Mucosa of descending colon (tissue), 3 donors: Measurements from ENCODE around the gene SPINT2. TPM values are rescaled to one million over a fixed set of nuclear protein-coding genes. Genes with fewer than 3 reads are reported as not detected.
A peak's percentile ranks its signal among the peaks of the same experiment; 100 is the strongest.

Source experiments
- ATAC-seq: fragments of 200-7000 bp; cut with Tn5 transposase; one replicate; pipeline ENCODE4 v1.9.1; 2020; ENCODE audit warnings: mild to moderate bottlenecking, moderate library complexity
- DNase-seq, 3 donors: peaks; one replicate each; pipeline ENCODE4 v3.0.0-alpha.2; 2020
- H3K36me3 ChIP-seq: fragments of 200-600 bp; one replicate; pipeline ENCODE4 v1.8.0; 2021; ENCODE audit warnings: low read depth, mild to moderate bottlenecking
- H3K4me1 ChIP-seq: fragments of 200-600 bp; one replicate; pipeline ENCODE4 v1.8.0; 2021; ENCODE audit warnings: low read depth, mild to moderate bottlenecking
- H3K4me3 ChIP-seq: fragments of 200-600 bp; one replicate; pipeline ENCODE4 v1.8.0; 2021; ENCODE audit warnings: mild to moderate bottlenecking
- H3K9me3 ChIP-seq: fragments of 200-600 bp; one replicate; pipeline ENCODE4 v1.8.0; 2021; ENCODE audit warnings: mild to moderate bottlenecking
- intact Hi-C, 2 donors: fragments of 100-400 bp; cut with DNase I in 1 of 2; cut with micrococcal nuclease in 1 of 2; formaldehyde crosslinking; loops; one replicate each; pipeline versions ENCODE4 v1.11.0 to v1.11.1; 2022; cut with DNase I, micrococcal nuclease
- total RNA-seq, 3 donors: library from RNA; stranded (reverse); fragmentation: NEBNext Ultra II Directional in 2 of 3; extraction: Animal tissue kit (Norgen Biotek cat#: 25700) in 2 of 3; gene quantifications; one replicate each; pipeline versions ENCODE4 v1.2.1 to v1.2.4, GENCODE V29; 2021 to 2023
- TF ChIP-seq, protein P1 (sequence below): fragments of 200-600 bp; IDR thresholded peaks from one replicate; pipeline ENCODE4 v1.8.0; 2022; ENCODE audit warnings: antibody characterized with exemption, mild to moderate bottlenecking
- donor health status: DM: no; HTN: no; CAD: no; lungs with moderate emphysema.
- donor health status: DM: no; HTN: no; CAD: no.
- donor health status: DM: no; HTN: yes; CAD: no.

SPINT2 gene
- total RNA-seq, 3 donors from 2014 or later: 355 to 802 (median 787) TPM

DNA sequence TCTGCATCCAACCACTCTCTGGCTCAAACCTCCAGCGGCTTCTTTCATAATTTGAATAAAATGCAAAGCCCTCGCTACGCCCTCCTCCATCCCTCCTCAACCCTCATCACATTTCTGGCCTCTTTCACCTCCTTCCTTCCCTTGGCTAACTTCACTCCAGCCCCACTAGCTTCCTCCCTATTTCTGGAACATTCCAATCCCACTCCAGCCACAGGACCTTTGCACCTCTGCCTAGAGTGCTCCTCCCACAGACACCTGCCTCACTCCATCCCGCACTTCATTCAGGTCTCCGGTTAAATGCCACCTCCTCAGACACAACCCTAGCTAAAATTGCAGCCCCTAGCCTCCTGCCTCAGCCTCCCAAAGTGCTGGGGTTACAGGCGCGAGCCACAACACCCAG, 32.5 kb upstream of the SPINT2 start:
- ATAC-seq: no peak
- Histone ChIP-seq H3K36me3 (no peaks in the 10 kb centered on the region), H3K4me1 (peaks cover 8% of the 10 kb centered on the region), H3K9me3 (no peaks in the 10 kb centered on the region), H3K4me3 (no peak overlapping the region)
- TF ChIP-seq, protein P1, sequence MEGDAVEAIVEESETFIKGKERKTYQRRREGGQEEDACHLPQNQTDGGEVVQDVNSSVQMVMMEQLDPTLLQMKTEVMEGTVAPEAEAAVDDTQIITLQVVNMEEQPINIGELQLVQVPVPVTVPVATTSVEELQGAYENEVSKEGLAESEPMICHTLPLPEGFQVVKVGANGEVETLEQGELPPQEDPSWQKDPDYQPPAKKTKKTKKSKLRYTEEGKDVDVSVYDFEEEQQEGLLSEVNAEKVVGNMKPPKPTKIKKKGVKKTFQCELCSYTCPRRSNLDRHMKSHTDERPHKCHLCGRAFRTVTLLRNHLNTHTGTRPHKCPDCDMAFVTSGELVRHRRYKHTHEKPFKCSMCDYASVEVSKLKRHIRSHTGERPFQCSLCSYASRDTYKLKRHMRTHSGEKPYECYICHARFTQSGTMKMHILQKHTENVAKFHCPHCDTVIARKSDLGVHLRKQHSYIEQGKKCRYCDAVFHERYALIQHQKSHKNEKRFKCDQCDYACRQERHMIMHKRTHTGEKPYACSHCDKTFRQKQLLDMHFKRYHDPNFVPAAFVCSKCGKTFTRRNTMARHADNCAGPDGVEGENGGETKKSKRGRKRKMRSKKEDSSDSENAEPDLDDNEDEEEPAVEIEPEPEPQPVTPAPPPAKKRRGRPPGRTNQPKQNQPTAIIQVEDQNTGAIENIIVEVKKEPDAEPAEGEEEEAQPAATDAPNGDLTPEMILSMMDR: no peak
- intact Hi-C loops: no loop called here
- DNase-seq: no peak

DNA sequence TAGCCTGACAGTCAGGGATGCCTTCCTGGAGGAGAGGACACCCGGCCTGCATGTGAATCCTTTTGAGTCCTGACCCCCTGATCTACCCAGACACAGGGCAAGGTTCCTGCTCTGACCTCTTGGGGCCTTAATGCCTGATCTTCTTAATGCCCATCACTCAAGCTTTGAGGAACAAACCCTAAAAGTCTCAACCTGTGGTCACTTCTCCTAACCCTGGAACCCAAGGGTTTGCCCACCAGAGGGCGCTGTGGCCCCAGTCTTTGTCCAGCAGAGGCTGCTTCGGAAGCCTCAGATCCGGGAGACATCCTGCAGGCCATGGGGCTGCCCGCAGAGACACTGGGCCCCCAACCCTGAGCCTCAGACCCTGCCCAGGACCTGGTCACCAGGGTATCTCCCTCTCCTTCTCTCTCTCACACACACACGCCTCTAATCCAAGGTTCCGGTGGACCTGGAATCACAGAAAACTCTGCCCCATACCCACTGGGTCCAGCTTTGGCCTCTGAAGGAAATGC, 30.6 kb upstream of the SPINT2 start:
- intact Hi-C loops: no loop called here
- TF ChIP-seq, protein P1: peak; percentile 78
- Histone ChIP-seq H3K4me1 (peaks cover 6% of the 10 kb centered on the region), H3K36me3 (no peaks in the 10 kb centered on the region), H3K4me3 (no peak overlapping the region), H3K9me3 (no peaks in the 10 kb centered on the region)
- ATAC-seq (peak; percentile 89), DNase-seq (peak; percentile 74 to 95 (median 88))

DNA sequence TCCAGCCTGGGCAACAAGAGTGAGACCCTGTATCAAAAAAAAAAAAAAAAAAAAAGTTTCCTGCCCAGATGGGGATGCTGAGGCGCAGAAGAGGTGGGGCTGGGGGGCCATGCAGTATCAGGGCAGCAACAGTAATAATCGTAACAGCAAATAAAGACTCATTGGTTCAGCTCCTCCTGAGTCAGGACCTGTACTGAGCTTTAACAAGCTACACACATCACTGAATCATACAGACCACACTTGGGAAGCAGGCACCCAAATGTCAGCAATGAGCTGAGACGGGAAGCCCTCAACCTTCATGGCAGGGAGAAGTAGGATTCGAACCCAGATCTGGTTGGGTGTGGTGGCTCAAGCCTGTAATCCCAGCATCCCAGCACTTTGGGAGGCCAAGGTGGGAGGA, 29.8 kb upstream of the SPINT2 start:
- TF ChIP-seq, protein P1: no peak
- Histone ChIP-seq H3K36me3 (no peaks in the 10 kb centered on the region), H3K4me1 (no peaks in the 10 kb centered on the region), H3K4me3 (no peak overlapping the region), H3K9me3 (no peaks in the 10 kb centered on the region)
- ATAC-seq (no peak), DNase-seq (no peak)
- intact Hi-C loops: no loop called here

DNA sequence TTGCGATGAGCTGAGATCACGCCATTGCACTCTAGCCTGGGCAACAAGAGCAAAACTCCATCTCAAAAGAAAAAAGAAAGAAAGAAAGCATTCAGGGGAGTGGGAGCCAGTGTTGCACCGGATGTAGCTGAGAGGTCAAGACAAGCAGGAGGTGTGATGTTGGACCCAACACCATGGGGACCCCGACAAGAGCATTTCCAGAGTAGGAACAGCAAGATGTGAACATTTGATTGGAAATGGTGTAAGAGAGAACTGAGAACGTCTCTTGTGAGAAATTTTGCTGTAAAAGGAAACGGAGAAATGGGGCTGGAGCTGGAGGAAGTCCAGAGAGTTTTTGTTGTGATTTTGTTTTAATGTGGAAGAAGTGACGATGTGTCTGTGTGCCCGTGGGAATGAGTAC, 24.6 kb upstream of the SPINT2 start:
- Histone ChIP-seq H3K9me3 (no peaks in the 10 kb centered on the region), H3K36me3 (no peaks in the 10 kb centered on the region), H3K4me3 (no peak overlapping the region), H3K4me1 (peaks cover 11% of the 10 kb centered on the region)
- no peak for DNase-seq
- TF ChIP-seq, protein P1: no peak
- no peak for ATAC-seq
- intact Hi-C loops: loop anchor here in 1 of 2 donors (5.0 kb wide), 1 partner anchor 92 kb away; no protein-coding TSS in a partner anchor

DNA sequence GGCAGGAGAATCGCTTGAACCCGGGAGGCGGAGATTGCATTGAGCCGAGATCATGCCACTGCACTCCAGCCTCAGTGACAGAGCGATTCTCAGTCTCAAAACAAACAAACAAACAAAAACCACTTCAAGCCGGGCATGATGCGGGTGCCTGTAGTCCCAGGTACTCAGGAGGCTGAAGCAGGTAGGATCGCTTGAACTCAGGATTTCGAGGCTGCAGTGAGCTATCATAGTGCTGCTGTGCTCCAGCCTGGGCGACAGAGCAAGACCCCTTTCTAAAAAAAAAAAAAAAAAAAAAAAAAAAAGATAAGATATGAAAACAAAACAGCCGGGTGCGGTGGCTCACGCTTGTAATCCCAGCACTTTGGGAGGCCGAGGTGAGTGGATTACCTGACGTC, 21.1 kb upstream of the SPINT2 start:
- ATAC-seq (no peak), DNase-seq (no peak)

More for the DNA sequence above, 21.1 kb upstream of the SPINT2 start:
- Histone ChIP-seq H3K9me3 (no peaks in the 10 kb centered on the region), H3K4me3 (no peak overlapping the region), H3K36me3 (no peaks in the 10 kb centered on the region), H3K4me1 (peaks cover 15% of the 10 kb centered on the region)
- intact Hi-C loops: loop anchor here in 1 of 2 donors (5.0 kb wide), 1 partner anchor 89 kb away; no protein-coding TSS in a partner anchor
- TF ChIP-seq, protein P1: no peak
